ENCODE data around the gene SLC16A7.

DNA sequence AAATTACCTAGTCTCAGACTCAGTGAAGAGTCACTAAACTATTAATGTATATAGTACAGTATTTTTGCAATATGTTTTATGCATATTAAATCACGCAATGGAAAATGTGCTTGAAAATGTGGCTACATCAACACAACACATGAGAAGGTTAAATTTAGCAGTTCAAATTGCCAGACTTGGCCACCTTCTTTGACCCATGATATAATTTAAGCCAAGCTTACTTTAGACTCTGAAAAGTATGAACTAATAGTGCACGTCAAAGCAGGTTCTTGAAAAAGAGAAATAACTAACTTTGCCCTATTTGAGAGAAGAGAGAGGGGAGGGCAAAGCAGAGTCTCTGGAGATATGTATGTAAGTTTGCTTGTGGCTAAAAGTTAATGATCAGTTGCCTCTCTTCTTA is 68.7 kb downstream of the SLC16A7 start:
- TF ChIP-seq, protein P1, sequence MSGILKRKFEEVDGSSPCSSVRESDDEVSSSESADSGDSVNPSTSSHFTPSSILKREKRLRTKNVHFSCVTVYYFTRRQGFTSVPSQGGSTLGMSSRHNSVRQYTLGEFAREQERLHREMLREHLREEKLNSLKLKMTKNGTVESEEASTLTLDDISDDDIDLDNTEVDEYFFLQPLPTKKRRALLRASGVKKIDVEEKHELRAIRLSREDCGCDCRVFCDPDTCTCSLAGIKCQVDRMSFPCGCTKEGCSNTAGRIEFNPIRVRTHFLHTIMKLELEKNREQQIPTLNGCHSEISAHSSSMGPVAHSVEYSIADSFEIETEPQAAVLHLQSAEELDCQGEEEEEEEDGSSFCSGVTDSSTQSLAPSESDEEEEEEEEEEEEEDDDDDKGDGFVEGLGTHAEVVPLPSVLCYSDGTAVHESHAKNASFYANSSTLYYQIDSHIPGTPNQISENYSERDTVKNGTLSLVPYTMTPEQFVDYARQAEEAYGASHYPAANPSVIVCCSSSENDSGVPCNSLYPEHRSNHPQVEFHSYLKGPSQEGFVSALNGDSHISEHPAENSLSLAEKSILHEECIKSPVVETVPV (CRISPR knock-in tag; IDR thresholded peaks at IDR 0.05) = no peak
- TF ChIP-seq ISL1 (CRISPR knock-in tag; IDR thresholded peaks at IDR 0.05) (no peak), TCF4 (CRISPR knock-in tag; IDR thresholded peaks at IDR 0.05; ENCODE audit: borderline replicate concordance) (no peak), GLIS3 (CRISPR knock-in tag; IDR thresholded peaks at IDR 0.05) (no peak), ZNF8 (CRISPR knock-in tag; IDR thresholded peaks at IDR 0.05) (no peak), ZC3H10 (CRISPR knock-in tag; IDR thresholded peaks at IDR 0.05) (no peak), SNAI2 (CRISPR knock-in tag; IDR thresholded peaks at IDR 0.05) (no peak), BACH2 (CRISPR knock-in tag; IDR thresholded peaks at IDR 0.05; ENCODE audit: borderline replicate concordance) (no peak), PPARA (CRISPR knock-in tag; IDR thresholded peaks at IDR 0.05; ENCODE audit: borderline replicate concordance) (no peak), RARB (CRISPR knock-in tag; IDR thresholded peaks at IDR 0.05) (no peak), POU6F1 (CRISPR knock-in tag; IDR thresholded peaks at IDR 0.05; ENCODE audit: borderline replicate concordance, low read depth) (no peak), ZFP30 (CRISPR knock-in tag; IDR thresholded peaks at IDR 0.05) (no peak)
- TF ChIP-seq, protein P2, sequence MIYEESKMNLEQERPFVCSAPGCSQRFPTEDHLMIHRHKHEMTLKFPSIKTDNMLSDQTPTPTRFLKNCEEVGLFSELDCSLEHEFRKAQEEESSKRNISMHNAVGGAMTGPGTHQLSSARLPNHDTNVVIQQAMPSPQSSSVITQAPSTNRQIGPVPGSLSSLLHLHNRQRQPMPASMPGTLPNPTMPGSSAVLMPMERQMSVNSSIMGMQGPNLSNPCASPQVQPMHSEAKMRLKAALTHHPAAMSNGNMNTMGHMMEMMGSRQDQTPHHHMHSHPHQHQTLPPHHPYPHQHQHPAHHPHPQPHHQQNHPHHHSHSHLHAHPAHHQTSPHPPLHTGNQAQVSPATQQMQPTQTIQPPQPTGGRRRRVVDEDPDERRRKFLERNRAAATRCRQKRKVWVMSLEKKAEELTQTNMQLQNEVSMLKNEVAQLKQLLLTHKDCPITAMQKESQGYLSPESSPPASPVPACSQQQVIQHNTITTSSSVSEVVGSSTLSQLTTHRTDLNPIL (CRISPR knock-in tag; IDR thresholded peaks at IDR 0.05; ENCODE audit: low read depth) = no peak
- TF ChIP-seq, protein P3, sequence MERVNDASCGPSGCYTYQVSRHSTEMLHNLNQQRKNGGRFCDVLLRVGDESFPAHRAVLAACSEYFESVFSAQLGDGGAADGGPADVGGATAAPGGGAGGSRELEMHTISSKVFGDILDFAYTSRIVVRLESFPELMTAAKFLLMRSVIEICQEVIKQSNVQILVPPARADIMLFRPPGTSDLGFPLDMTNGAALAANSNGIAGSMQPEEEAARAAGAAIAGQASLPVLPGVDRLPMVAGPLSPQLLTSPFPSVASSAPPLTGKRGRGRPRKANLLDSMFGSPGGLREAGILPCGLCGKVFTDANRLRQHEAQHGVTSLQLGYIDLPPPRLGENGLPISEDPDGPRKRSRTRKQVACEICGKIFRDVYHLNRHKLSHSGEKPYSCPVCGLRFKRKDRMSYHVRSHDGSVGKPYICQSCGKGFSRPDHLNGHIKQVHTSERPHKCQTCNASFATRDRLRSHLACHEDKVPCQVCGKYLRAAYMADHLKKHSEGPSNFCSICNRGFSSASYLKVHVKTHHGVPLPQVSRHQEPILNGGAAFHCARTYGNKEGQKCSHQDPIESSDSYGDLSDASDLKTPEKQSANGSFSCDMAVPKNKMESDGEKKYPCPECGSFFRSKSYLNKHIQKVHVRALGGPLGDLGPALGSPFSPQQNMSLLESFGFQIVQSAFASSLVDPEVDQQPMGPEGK (CRISPR knock-in tag; IDR thresholded peaks at IDR 0.05; ENCODE audit: borderline replicate concordance) = no peak
